Effector CD4-positive, alpha-beta T cell (primary cell): ENCODE measurements around the gene CCDC9B.
A peak's percentile ranks its signal among the peaks of the same experiment; 100 is the strongest.

Source experiments
- DNase-seq: peaks from one replicate; pipeline ENCODE4 v3.0.0-alpha.2; 2020

CCDC9B gene

DNA sequence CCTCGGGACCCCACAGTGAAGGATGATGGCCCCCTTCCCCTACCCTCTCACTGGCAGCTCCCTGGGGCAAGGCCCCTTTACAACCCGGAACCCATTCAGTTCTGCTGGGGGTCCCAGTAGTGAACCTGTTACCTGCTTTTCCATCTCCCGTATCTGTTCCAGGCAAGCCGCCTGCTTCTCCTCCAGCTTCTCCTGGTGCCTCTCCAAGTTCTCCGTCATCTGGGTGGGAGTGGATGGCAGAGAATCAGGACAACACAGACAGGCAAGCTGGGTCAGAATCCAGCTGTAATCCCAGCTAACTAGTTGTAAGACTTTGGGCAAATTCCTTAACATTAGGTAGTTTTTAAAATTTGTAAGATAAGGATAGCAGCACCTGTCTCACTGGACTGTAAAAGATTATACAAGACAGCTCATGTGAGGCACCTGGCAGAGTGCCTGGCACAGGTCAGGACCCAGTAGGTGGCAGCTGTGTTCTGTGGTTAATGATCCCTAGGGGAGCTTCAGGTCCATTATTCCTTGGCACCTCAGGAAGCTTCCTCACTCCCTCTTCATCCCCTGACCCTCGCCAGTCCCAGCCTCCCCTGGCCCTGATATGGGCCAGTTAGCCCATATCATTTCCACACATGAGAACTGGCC is 51.5 kb downstream of the CCDC9B start:
- DNase-seq, result no peak

GRCh38 chr15:40287968-40288367 is 52.8 kb downstream of the CCDC9B start:
- DNase-seq, result no peak

GRCh38 chr15:40287505-40287904 is 53.2 kb downstream of the CCDC9B start:
- DNase-seq, result no peak

GRCh38 chr15:40286794-40287193 is 53.9 kb downstream of the CCDC9B start:
- no peak for DNase-seq

- no peak for DNase-seq
Observed at GRCh38 chr15:40286061-40286532, 54.6 kb downstream of the CCDC9B start.

DNA sequence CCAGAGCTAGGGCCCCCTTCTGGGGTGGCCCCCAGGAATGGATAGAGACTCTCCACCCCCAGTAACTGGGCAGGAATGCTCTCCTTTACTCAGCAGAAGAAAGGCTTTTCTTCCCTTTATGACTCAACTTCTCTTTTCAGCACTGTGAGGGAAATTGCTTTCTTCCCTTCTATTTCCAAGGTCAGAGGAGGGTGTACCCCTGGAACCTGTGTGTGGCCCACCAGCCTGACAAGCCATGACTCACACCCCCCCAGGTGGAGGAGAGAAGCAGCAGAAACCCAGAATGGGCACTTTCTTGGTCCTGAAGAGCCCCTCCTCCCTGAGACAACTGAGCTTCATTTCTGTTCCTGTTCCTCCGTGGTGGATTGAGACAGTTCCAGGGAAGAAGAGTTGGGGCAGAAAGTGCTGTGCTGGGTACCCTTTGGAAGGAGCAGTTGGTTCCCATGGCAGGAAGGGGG is 55.2 kb downstream of the CCDC9B start:
- no peak for DNase-seq

DNA sequence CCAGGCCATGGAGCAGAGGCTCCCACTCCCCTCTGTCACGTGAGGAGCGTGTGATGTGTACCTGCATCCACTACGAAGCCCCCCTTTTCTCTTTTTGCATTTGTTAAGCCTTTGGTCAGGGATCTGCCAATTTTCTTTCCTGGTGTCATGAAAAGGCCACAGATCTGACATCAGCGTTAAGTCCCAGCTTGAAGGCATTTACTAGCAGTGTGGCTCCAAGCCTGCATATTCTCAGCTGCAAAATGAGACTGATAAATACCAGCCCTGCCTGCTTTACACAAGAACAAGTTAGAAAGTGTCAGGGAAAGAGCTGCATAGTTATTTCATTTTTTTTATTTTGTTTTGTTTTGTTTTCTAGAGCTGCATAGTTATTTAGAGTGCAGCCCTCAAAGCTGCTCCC is 55.6 kb downstream of the CCDC9B start:
- DNase-seq, result no peak

DNA sequence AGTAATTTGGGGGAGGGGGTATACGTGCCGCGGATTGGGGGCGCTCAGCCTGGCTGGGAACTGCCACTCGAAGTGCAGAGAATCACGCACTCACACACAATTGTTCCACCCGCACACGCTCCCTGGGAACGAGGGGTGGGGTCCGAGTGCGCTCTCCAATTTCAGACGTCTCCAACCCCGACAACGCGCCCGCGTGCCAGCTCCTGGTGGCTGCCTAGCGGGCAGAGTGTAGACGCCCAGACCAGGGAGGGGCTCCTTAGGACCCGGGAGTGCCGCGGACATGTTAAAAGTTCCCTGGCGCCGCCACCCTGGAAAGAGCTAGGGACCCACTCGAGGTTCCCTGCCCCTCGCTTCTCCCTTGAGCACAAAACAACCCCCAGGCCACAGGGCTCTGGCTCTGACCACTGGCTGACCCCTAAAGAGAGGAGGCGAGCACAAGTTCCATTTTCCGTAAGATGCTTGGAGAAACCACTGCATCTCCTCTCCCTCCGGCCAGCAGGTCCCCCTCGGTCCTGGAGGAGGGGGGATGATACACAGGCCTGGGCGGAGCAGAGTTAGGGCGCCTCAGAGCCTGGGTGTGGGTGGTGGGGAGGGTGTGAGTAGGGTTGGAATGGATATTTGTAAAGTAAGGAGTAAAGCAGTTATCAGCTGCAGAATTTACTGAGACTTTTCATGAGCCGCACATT is 57.0 kb downstream of the CCDC9B start:
- DNase-seq, result no peak

DNA sequence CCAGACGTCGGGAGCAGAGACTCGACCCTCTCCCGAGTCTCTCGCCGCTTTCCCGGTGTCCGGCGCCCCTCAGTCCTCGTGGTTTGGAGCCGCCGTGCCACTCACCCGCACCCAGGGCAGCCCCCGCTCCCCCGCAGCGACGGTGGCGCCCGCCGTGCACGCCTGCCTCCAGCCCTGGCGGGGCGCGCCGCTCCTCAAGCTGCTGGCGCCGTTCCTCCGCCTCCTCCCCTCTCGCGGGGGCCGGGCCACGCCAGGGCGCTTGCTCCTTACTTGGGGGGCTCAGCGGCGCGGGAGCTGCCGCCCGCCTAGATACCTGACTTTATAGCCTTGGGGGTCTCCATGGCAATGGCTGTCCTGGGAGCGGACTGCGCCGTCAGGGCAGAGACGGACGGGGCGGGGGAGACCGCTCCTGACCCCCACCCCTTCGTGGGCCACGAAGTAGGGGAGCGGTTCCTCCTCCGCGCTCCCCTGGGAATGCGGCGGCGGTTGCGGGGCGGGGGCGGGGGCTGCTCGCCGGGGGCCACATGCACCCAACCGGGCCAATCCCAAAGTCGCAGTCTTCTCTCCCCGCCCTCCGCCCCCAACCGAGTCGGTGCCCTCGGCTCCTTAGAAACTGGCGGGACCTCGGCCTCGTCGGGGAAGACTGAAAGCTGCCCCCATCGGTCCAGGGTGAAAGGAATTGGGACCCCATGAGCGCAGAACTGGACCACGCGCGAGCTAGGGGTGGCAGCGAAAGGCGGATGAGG is 57.7 kb downstream of the CCDC9B start, which contains the start of gene ANKRD63:
Gene ANKRD63 (minus strand): TSS at position 196 of the 746 bp plus-strand sequence. CDS start 478 bp downstream, outside the sequence.
- DNase-seq, result peak; percentile 16

GRCh38 chr15:40282147-40282868 is 58.4 kb downstream of the CCDC9B start:
- DNase-seq, result peak; percentile 34

DNA sequence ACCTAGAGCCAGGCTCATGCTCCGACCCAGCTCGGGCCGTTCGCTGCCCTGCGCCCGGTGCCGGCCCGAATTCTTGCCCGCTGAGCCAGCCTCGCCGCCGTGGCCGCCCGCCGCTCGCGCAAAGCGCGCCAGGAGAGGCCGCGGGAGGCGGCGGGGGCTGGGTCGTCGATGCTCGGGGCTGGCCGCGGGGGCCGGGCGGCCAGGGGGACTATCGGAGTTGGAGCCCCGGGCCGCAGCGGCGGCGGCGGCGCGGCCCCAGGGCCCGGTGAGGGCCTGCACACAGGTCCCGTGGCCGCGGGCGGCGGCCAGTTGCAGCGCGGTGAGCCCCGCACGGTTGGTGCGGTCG is 59.0 kb downstream of the CCDC9B start:
- DNase-seq, result no peak
